ENCODE measurements around the gene OR2T3.
"Not testable (repeated sequence)": the region's sequence is repeated elsewhere in the genome, so short reads cannot be mapped to it uniquely, and the experiment has no call there.

The OR2T3 gene

DNA sequence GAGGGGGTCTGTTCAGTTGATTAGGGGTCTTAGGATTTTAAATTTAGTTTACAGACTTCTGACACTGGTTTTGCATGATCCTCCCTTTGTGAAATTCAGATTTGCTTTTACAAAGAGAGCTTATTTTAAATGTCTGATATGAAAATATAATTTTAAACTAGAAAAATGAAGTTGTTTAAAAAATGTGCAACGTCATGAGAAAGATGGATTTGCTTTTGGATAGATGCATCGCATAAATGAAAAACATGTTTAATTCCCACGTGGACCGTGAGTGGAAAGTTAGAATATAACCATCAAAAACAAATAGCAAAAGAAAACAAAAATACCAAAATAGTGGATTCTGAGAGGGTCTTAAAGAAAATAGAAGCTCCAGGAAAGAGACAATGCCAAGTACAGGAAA, 2.0 kb upstream of the OR2T3 start:
- in situ Hi-C loops (cut with HindIII; ENCODE audit: low sequenced_read_pairs), result no loop called here

DNA sequence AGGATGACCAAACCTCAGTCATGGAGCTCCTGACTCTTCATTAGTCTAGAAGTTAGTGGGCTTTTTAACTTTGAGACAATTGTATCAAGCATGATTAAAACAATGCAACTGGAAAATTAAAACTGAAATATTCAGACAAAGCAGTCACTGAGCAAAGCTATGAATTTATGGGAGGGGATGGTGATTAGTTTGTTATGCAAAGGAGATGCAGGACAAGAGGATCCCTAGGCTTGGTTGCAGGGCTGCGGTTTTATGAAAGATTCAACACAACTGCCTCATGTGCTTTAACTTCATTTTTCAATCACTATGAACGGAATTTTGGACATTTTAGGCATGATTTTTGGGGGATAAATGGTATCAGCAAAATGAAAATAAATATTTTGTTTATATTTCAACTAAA, 1.0 kb upstream of the OR2T3 start:
- in situ Hi-C loops (cut with HindIII; ENCODE audit: low sequenced_read_pairs), result not testable (repeated sequence)

DNA sequence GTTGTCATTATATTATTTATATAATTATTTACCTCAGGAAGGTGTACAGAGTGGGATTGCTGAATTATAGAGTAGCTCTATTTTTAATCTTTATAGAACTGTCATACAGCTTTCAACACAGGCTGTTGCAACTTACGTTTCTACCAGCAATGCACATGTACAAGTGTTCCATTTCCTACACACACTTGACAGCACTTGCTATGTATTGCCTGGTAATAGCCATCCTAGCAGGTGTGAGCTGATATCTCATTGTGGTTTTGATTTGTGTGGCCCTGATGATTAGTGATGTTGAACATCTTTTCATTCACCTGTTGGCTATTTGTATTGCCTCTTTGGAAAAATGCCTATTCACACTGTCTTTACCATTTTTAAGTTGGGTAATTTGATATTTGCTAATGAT, 2.5 kb downstream of the OR2T3 start:
- in situ Hi-C loops (cut with HindIII; ENCODE audit: low sequenced_read_pairs), result not testable (repeated sequence)

DNA sequence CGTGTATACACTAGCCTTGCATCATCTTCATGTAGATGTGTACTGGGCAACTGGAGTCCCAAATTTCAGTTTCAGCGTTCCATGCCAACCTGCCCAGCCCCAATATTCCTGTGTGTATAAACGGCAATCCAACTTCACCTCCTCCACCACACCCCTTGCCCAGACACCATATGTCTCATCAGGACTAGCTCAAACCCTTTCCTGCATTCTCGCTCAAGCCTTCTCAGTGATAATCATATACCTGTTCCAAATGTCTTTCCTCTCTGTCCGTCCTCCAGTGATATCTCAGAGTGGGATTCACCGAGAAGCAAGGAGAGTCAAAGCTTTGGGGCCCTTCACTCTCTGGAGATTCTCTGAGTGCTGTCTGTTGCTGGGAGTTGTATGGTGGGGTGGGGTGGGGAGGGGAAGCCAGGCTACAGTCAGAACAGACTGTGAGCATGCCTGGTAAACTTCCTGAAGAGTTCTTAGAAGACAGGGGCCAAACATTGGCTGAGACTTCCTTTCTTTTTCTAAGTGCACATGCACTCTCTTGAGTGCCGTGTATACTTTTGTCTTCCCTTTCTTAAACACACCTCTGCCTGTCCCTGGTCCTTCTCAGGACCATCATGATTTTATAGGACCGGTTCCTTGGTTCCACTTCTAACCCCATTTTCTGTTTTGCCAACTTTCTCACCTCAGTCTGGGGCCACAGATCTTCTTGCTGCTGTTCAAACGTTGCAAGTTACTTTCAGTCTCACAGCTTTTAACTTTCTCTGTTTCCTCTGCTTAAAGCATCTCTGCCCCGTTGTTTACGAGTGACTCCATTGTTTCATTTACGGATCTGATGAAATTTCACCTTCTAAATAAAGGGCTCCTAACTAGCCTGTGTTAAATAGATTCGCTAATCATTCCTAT, 8.8 kb downstream of the OR2T3 start:
- in situ Hi-C loops (cut with HindIII; ENCODE audit: low sequenced_read_pairs), result not testable (repeated sequence)

DNA sequence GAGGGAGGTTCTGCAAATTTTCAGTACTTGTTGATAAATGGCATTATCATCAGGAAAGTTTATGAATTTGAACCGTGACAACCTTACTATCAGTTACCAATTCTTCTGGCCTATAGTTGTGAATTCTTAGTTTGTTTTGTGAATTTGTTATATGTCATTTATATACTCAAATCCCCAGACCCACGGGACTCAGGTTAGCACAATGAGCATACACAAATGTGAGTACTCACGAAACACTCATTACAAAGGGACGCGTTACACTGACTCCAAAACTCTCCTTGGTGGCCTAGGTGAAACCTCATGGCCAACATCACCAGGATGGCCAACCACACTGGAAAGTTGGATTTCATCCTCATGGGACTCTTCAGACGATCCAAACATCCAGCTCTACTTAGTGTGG, 15.1 kb downstream of the OR2T3 start, which contains the start of gene OR2T5:
OR2T5 (plus strand) TSS at position 301 of the 400 bp plus-strand sequence; CDS start at position 301, 0 bp downstream.
- in situ Hi-C loops (cut with HindIII; ENCODE audit: low sequenced_read_pairs), result not testable (repeated sequence)

DNA sequence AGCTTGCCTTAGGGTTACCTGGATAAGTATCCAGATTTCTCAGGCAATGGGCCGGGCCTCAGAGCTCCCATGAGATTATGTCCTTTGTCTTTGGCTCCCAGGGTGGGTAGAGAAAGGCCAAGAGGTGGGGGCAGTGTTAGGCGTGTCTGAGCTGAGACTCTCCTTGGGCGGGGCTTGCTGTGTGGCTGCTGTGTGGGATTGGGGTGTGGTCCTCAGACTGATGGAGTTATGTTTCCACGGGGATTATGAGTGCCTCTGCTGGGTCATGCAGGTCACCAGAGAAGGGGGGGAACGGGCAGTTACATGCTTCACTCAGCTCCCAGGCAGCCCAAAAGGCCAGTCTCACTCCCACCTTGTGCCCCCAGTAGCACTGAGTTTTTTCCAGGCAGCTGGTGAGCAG, 23.5 kb downstream of the OR2T3 start:
- in situ Hi-C loops (cut with HindIII; ENCODE audit: low sequenced_read_pairs), result not testable (repeated sequence)

DNA sequence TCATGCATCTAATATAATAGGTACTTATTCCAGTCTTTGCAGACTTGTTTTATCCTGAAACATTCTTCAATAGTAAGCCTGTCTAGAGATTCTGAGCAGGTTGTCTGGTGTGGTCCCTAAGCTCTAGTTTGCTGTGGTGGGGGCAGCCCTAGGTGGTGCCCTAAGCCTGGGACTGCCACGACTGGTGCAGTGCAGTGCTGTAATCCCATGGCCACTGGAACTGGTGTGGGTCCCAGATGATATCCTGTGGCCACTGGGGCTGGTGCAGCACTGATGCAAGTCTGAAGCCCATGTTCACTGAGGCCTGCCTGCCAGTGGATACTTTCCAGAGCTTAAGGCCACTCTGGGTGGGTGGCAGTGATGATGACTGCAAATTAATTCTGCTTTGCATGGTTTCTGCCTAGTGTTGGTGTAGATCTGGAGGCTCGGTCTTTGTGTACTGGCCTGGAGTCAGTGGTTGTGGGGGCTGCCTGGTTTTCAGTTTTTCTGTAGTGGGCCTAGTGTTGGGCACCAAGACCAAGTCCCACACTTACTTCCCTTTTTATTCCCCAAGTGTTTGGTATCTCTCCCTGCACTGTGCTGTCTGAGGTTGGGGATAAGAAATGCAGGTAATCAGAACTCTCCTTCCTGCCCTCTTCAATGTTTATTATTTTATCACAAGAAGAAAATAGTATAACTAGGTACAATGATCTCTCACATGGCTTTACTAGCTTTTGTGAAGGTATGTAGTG, 27.3 kb downstream of the OR2T3 start:
- in situ Hi-C loops (cut with HindIII; ENCODE audit: low sequenced_read_pairs), result not testable (repeated sequence)

GRCh38 chr1:248507773-248508172, 34.6 kb downstream of the OR2T3 start, which contains the start of gene OR2G6:
OR2G6 (plus strand) TSS chr1:248508073; CDS start chr1:248521647, 13,574 bp downstream.
- in situ Hi-C loops (cut with HindIII; ENCODE audit: low sequenced_read_pairs), result not testable (repeated sequence)

DNA sequence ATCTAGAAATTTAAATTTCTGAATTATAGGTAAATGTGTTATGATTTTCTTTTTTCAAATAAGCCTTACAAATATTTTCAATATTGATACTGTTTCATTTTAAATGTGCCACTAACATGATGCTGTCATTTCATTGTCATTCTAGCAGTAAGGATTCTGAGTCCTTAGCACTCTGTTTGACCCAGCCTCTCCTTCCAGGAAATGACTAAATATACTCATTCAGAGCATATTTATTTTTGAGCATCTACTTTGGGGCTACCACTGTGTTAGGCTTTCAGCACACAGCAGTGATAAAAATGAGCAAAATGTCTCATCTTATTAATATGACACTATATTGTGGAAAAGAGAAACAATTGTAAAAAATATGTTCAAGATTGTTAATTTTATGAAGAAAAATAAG, 37.1 kb downstream of the OR2T3 start:
- in situ Hi-C loops (cut with HindIII; ENCODE audit: low sequenced_read_pairs), result not testable (repeated sequence)

GRCh38 chr1:248521856-248522255, 48.7 kb downstream of the OR2T3 start:
- in situ Hi-C loops (cut with HindIII; ENCODE audit: low sequenced_read_pairs), result no loop called here

All from endothelial cell of hepatic sinusoid (primary cell).